Activated T-cell treated with anti-CD3 and anti-CD28 coated beads, Interleukin-2, amount 50 U/mL, for 24 hours (primary cell): ENCODE measurements around the gene ADGRG6.
"Not testable (repeated sequence)": the region's sequence is repeated elsewhere in the genome, so short reads cannot be mapped to it uniquely, and the experiment has no call there.

Source experiments
- DNase-seq: peaks from one replicate; pipeline ENCODE4 v3.0.0-alpha.2; 2020
- H3K27ac Mint-ChIP-seq: 2 replicates; pipeline ENCODE4 v1.8.0; 2020; ENCODE audit warnings: mild to moderate bottlenecking, mixed read lengths
- H3K27me3 Mint-ChIP-seq: 2 replicates; pipeline ENCODE4 v1.8.0; 2020; ENCODE audit warnings: mixed read lengths
- H3K36me3 Mint-ChIP-seq: 2 replicates; pipeline ENCODE4 v1.8.0; 2020; ENCODE audit warnings: low read depth, mixed read lengths
- H3K4me1 Mint-ChIP-seq: 2 replicates; pipeline ENCODE4 v1.8.0; 2020; ENCODE audit warnings: low read depth, mixed read lengths
- H3K4me3 Mint-ChIP-seq: 2 replicates; pipeline ENCODE4 v1.8.0; 2020; ENCODE audit warnings: mild to moderate bottlenecking, moderate library complexity, mixed read lengths
- H3K9me3 Mint-ChIP-seq: 2 replicates; pipeline ENCODE4 v1.8.0; 2020; ENCODE audit warnings: mixed read lengths

Gene ADGRG6

GRCh38 chr6:142280927-142281326, 20.9 kb upstream of the ADGRG6 start:
- Mint-ChIP-seq H3K4me1 (no peaks in the 10 kb centered on the region), H3K9me3 (peaks cover 5% of the 10 kb centered on the region), H3K36me3 (no peaks in the 10 kb centered on the region), H3K27ac (no peak overlapping the region), H3K27me3 (no peaks in the 10 kb centered on the region), H3K4me3 (no peak overlapping the region)
- DNase-seq: no peak

DNA sequence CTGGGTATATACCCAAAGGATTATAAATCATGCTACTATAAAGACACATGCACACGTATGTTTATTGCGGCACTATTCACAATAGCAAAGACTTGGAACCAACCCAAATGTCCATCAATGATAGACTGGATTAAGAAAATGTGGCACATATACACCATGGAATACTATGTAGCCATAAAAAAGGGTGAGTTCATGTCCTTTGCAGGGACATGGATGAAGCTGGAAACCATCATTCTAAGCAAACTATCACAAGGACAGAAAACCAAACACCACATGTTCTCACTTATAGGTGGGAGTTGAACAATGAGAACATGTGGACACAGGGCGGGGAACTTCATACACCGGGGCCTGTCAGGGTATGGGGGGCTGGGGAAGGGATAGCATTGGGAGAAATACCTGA, 18.7 kb upstream of the ADGRG6 start:
- H3K27ac Mint-ChIP-seq, H3K27me3 Mint-ChIP-seq, DNase-seq, H3K36me3 Mint-ChIP-seq, H3K4me3 Mint-ChIP-seq, H3K4me1 Mint-ChIP-seq, H3K9me3 Mint-ChIP-seq: not testable (repeated sequence)

GRCh38 chr6:142284419-142284818, 17.4 kb upstream of the ADGRG6 start:
- no peak for DNase-seq
- no peak overlapping the region for H3K4me3 Mint-ChIP-seq
- H3K27me3 Mint-ChIP-seq: no peaks in the 10 kb centered on the region
- no peaks in the 10 kb centered on the region for H3K36me3 Mint-ChIP-seq
- H3K9me3 Mint-ChIP-seq: peaks cover 5% of the 10 kb centered on the region
- H3K27ac Mint-ChIP-seq: no peak overlapping the region
- H3K4me1 Mint-ChIP-seq: no peaks in the 10 kb centered on the region

- Mint-ChIP-seq H3K9me3 (peaks cover 5% of the 10 kb centered on the region), H3K27ac (no peak overlapping the region), H3K27me3 (no peaks in the 10 kb centered on the region), H3K36me3 (no peaks in the 10 kb centered on the region), H3K4me1 (no peaks in the 10 kb centered on the region), H3K4me3 (no peak overlapping the region)
- DNase-seq: no peak
Measured at GRCh38 chr6:142285235-142286087, 16.3 kb upstream of the ADGRG6 start.

DNA sequence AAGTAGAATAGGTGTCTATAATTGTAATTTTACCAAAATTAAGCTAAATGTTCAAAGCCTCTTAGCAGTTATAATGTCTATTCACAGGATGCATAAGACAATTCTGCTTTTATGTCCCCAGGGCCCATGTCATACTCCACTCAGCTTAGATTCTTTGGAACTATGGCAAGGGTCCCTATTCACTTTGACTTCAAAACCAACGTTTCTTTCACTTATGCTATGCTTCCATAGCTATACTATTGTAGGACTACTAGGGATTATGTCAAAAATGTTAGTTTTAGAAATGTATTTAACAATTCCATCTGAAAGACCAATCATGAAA, 15.8 kb upstream of the ADGRG6 start:
- no peaks in the 10 kb centered on the region for H3K36me3 Mint-ChIP-seq
- no peaks in the 10 kb centered on the region for H3K27me3 Mint-ChIP-seq
- H3K9me3 Mint-ChIP-seq: peaks cover 2% of the 10 kb centered on the region
- no peak overlapping the region for H3K4me3 Mint-ChIP-seq
- no peak overlapping the region for H3K27ac Mint-ChIP-seq
- DNase-seq: no peak
- H3K4me1 Mint-ChIP-seq: no peaks in the 10 kb centered on the region

DNA sequence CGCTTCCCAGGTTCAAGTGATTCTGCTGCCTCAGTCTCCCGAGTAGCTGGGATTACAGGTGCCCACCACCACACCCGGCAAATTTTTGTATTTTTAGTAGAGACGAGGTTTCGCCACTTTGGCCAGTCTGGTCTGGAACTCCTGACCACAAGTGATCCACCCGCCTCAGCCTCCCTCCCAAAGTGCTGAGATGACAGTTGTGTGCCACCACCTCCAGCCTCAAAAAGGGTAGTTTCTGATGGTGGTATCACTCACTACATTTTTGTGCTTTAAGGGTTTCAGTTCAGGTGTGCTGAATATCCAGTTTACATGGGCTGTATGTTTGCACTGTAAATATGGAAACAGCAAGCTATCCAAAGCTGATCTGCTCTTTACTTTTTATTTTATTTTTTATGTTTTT, 12.1 kb upstream of the ADGRG6 start:
- Mint-ChIP-seq H3K27me3 (no peaks in the 10 kb centered on the region), H3K27ac (no peak overlapping the region), H3K36me3 (no peaks in the 10 kb centered on the region), H3K4me1 (no peaks in the 10 kb centered on the region), H3K9me3 (no peaks in the 10 kb centered on the region), H3K4me3 (no peak overlapping the region)
- DNase-seq: no peak

GRCh38 chr6:142290851-142291250, 11.0 kb upstream of the ADGRG6 start:
- H3K36me3 Mint-ChIP-seq: no peaks in the 10 kb centered on the region
- no peak overlapping the region for H3K27ac Mint-ChIP-seq
- no peaks in the 10 kb centered on the region for H3K4me1 Mint-ChIP-seq
- no peak overlapping the region for H3K4me3 Mint-ChIP-seq
- H3K9me3 Mint-ChIP-seq: no peaks in the 10 kb centered on the region
- no peak for DNase-seq
- peaks cover 3% of the 10 kb centered on the region for H3K27me3 Mint-ChIP-seq

DNA sequence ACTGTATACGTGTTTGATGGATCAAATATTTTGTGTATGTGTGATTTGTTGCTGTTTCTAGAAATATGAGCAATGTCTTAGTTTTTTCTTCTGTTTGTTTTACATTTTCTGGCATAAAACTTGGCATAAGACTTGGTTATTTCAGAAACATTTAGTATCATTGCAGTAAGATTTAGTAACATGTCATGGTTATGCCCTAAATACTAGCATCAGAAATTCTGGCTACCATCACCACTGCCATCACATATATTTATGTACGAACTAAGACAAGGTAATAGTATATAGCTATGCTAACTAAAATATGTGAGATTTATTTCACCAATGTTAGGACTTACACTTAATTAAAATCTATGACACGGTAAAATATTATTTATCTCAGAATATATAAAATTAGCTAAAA, 10.3 kb upstream of the ADGRG6 start:
- DNase-seq: no peak
- H3K4me3 Mint-ChIP-seq: no peak overlapping the region
- no peaks in the 10 kb centered on the region for H3K4me1 Mint-ChIP-seq
- H3K27ac Mint-ChIP-seq: no peak overlapping the region
- H3K27me3 Mint-ChIP-seq: peaks cover 4% of the 10 kb centered on the region
- H3K36me3 Mint-ChIP-seq: no peaks in the 10 kb centered on the region
- H3K9me3 Mint-ChIP-seq: no peaks in the 10 kb centered on the region

- Mint-ChIP-seq H3K4me1 (no peaks in the 10 kb centered on the region), H3K4me3 (no peak overlapping the region), H3K9me3 (no peaks in the 10 kb centered on the region), H3K36me3 (no peaks in the 10 kb centered on the region), H3K27me3 (peaks cover 4% of the 10 kb centered on the region), H3K27ac (no peak overlapping the region)
- no peak for DNase-seq
Measured at GRCh38 chr6:142292166-142292924, 9.5 kb upstream of the ADGRG6 start.

GRCh38 chr6:142293121-142293520, 8.7 kb upstream of the ADGRG6 start:
- Mint-ChIP-seq H3K4me3 (no peak overlapping the region), H3K9me3 (no peaks in the 10 kb centered on the region), H3K4me1 (peaks cover under 1% of the 10 kb centered on the region), H3K27ac (no peak overlapping the region), H3K27me3 (peaks cover 4% of the 10 kb centered on the region), H3K36me3 (no peaks in the 10 kb centered on the region)
- no peak for DNase-seq

GRCh38 chr6:142294679-142295078, 7.1 kb upstream of the ADGRG6 start:
- peaks cover 2% of the 10 kb centered on the region for H3K4me1 Mint-ChIP-seq
- H3K9me3 Mint-ChIP-seq: no peaks in the 10 kb centered on the region
- no peak for DNase-seq
- no peak overlapping the region for H3K27ac Mint-ChIP-seq
- H3K36me3 Mint-ChIP-seq: no peaks in the 10 kb centered on the region
- H3K4me3 Mint-ChIP-seq: no peak overlapping the region
- H3K27me3 Mint-ChIP-seq: peaks cover 4% of the 10 kb centered on the region

GRCh38 chr6:142296975-142297604, 4.7 kb upstream of the ADGRG6 start:
- Mint-ChIP-seq H3K36me3 (no peaks in the 10 kb centered on the region), H3K27ac (no peak overlapping the region), H3K27me3 (peaks cover 20% of the 10 kb centered on the region), H3K9me3 (no peaks in the 10 kb centered on the region), H3K4me1 (peaks cover 10% of the 10 kb centered on the region), H3K4me3 (no peak overlapping the region)
- DNase-seq: no peak

- Mint-ChIP-seq H3K4me3 (no peak overlapping the region), H3K27me3 (peaks cover 25% of the 10 kb centered on the region), H3K36me3 (no peaks in the 10 kb centered on the region), H3K9me3 (no peaks in the 10 kb centered on the region), H3K4me1 (peaks cover 14% of the 10 kb centered on the region), H3K27ac (no peak overlapping the region)
- DNase-seq: no peak
Measured at GRCh38 chr6:142297605-142297995, 4.2 kb upstream of the ADGRG6 start.

GRCh38 chr6:142297996-142298753, 3.6 kb upstream of the ADGRG6 start:
- Mint-ChIP-seq H3K36me3 (no peaks in the 10 kb centered on the region), H3K9me3 (no peaks in the 10 kb centered on the region), H3K27me3 (peaks cover 31% of the 10 kb centered on the region), H3K4me3 (no peak overlapping the region), H3K4me1 (peaks cover 15% of the 10 kb centered on the region), H3K27ac (no peak overlapping the region)
- DNase-seq: no peak
